ENCODE results near the gene DONSON.

Gene DONSON

DNA sequence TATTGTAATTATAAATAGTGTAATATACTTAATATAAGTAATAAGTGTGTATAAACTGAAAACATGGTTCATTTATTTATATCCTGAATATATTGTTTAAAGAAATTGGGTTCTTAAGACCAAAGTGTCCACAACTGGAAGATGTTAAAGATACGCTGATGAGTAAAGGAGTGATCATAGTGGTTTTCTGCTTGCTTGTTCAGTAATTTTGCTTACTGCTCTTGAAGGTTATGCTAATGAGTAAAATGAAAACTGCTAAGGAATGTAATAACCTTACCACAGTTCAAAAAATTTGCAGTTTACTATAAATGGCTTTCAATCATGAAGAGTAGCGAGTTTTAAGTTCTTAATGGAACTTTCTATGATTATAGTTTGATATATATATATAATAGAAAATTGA, 22.0 kb downstream of the DONSON start:
- DNase-seq (ENCODE audit: insufficient read length, low spot score), result no peak
- FAIRE-seq, result peak; percentile 62

GRCh38 chr21:33562389-33562788, 26.1 kb downstream of the DONSON start:
- no peak for FAIRE-seq
- DNase-seq (ENCODE audit: insufficient read length, low spot score), result no peak

GRCh38 chr21:33561373-33561772, 27.1 kb downstream of the DONSON start:
- FAIRE-seq (no peak), DNase-seq (ENCODE audit: insufficient read length, low spot score) (no peak)

GRCh38 chr21:33560965-33561364, 27.5 kb downstream of the DONSON start:
- no peak for FAIRE-seq
- DNase-seq (ENCODE audit: insufficient read length, low spot score), result no peak

- FAIRE-seq (no peak), DNase-seq (ENCODE audit: insufficient read length, low spot score) (no peak)
These were observed 28.7 kb downstream of the DONSON start for GRCh38 chr21:33559813-33560212.

DNA sequence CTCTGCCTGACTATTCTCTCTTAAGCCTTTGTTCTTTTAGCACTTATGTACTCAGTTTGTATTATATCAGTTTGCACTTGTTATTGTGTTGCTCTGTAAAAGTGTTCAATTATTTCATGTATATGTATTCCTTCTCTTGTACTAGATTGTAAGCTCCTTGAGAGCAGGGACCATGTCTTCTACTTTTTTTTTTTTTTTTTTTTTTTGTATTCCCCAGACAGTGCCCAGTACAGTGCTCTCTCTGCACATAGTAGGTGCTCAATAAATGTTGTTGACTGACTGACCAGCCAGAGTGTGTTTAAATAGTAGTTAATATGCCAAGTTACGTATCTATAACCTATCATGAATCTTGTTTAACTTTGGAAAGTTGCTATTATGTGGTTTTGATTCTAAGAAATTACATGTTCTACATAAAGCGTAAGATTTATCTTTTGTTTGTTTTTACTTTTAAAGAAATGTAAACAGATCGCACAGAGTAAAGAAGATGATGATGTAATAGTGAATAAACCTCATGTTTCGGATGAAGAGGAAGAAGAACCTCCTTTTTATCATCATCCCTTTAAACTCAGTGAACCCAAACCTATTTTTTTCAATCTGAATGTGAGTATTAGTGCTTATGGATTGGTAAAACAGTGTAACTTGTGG, 29.6 kb downstream of the DONSON start:
- FAIRE-seq (no peak), DNase-seq (ENCODE audit: insufficient read length, low spot score) (no peak)

DNA sequence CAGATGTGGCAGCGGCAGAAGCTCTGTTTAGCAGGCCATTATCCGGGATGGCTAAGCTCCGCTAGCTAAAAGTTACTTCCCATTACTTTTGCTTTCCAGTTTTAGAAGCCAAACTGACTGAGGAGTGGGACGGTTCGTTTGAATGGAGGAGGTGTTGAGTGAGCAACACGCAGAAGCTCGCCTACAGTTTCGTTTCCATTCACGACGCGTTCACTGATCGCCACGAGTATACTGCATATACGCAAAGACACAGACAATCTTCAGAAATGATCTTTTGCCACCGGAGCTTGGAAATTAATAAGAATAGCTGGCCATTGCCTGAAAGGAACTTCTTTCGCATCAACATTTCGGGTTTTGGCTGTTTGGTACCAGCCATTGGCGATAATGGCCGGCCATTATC, 31.0 kb downstream of the DONSON start:
- no peak for FAIRE-seq
- no peak for DNase-seq (ENCODE audit: insufficient read length, low spot score)

DNA sequence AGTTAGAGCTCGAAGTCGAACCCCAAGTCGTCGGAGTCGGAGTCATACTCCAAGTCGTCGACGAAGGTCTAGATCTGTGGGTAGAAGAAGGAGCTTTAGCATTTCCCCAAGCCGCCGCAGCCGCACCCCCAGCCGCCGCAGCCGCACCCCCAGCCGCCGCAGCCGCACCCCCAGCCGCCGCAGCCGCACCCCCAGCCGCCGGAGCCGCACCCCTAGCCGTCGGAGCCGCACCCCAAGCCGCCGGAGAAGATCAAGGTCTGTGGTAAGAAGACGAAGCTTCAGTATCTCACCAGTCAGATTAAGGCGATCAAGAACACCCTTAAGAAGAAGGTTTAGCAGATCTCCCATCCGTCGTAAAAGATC, 33.5 kb downstream of the DONSON start:
- FAIRE-seq, result no peak
- no peak for DNase-seq (ENCODE audit: insufficient read length, low spot score)

DNA sequence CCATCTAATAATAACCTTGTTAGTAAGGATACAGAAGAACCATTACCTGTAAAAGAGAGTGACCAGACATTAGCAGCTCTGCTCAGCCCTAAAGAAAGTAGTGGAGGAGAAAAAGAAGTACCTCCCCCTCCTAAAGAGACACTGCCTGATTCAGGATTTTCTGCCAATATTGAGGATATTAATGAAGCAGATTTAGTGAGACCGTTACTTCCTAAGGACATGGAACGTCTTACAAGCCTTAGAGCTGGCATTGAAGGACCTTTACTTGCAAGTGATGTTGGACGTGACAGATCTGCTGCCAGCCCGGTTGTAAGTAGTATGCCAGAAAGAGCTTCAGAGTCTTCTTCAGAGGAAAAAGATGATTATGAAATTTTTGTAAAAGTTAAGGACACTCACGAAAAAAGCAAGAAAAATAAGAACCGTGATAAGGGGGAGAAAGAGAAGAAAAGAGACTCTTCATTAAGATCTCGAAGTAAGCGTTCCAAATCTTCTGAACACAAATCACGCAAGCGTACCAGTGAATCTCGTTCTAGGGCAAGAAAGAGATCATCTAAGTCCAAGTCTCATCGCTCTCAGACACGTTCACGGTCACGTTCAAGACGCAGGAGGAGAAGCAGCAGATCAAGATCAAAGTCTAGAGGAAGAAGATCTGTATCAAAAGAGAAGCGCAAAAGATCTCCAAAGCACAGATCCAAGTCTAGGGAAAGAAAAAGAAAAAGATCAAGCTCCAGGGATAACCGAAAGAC, 34.1 kb downstream of the DONSON start:
- FAIRE-seq (no peak), DNase-seq (ENCODE audit: insufficient read length, low spot score) (no peak)

GRCh38 chr21:33552999-33553598, 35.4 kb downstream of the DONSON start:
- FAIRE-seq (no peak), DNase-seq (ENCODE audit: insufficient read length, low spot score) (no peak)

DNA sequence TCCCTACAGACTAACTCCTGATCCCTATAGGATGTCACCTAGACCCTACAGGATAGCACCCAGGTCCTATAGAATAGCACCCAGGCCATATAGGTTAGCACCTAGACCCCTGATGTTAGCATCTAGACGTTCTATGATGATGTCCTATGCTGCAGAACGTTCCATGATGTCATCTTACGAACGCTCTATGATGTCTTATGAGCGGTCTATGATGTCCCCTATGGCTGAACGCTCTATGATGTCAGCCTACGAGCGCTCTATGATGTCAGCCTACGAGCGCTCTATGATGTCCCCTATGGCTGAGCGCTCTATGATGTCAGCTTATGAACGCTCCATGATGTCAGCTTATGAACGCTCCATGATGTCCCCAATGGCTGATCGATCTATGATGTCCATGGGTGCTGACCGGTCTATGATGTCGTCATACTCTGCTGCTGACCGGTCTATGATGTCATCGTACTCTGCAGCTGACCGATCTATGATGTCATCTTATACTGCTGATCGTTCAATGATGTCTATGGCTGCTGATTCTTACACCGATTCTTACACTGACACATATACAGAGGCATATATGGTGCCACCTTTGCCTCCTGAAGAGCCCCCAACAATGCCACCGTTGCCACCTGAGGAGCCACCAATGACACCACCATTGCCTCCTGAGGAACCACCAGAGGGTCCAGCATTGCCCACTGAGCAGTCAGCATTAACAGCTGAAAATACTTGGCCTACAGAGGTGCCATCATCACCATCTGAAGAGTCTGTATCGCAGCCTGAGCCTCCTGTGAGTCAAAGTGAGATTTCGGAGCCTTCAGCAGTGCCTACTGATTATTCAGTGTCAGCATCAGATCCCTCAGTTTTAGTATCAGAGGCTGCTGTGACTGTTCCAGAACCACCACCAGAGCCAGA, 36.1 kb downstream of the DONSON start:
- FAIRE-seq (no peak), DNase-seq (ENCODE audit: insufficient read length, low spot score) (no peak)

DNA sequence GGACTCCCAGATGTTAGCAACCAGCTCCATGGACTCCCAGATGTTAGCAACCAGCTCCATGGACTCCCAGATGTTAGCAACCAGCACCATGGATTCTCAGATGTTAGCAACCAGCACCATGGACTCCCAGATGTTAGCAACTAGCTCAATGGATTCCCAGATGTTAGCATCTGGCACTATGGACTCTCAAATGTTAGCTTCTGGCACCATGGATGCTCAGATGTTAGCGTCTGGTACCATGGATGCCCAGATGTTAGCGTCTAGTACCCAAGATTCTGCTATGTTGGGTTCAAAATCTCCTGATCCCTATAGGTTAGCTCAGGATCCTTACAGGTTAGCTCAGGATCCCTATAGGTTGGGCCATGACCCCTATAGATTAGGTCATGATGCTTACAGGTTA, 36.8 kb downstream of the DONSON start:
- no peak for FAIRE-seq
- no peak for DNase-seq (ENCODE audit: insufficient read length, low spot score)

DNA sequence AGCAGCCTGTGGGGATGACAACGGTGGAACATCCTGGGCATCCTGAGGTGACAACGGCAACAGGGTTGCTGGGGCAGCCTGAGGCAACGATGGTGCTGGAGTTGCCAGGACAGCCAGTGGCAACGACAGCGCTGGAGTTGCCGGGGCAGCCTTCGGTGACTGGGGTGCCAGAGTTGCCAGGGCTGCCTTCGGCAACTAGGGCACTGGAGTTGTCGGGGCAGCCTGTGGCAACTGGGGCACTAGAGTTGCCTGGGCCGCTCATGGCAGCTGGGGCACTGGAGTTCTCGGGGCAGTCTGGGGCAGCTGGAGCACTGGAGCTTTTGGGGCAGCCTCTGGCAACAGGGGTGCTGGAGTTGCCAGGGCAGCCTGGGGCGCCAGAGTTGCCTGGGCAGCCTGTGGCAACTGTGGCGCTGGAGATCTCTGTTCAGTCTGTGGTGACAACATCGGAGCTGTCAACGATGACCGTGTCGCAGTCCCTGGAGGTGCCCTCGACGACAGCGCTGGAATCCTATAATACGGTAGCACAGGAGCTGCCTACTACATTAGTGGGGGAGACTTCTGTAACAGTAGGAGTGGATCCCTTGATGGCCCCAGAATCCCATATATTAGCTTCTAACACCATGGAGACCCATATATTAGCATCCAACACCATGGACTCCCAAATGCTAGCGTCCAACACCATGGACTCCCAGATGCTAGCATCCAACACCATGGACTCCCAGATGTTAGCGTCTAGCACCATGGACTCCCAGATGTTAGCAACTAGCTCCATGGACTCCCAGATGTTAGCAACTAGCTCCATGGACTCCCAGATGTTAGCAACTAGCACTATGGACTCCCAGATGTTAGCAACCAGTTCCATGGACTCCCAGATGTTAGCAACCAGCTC, 37.5 kb downstream of the DONSON start:
- FAIRE-seq, result no peak
- no peak for DNase-seq (ENCODE audit: insufficient read length, low spot score)

DNA sequence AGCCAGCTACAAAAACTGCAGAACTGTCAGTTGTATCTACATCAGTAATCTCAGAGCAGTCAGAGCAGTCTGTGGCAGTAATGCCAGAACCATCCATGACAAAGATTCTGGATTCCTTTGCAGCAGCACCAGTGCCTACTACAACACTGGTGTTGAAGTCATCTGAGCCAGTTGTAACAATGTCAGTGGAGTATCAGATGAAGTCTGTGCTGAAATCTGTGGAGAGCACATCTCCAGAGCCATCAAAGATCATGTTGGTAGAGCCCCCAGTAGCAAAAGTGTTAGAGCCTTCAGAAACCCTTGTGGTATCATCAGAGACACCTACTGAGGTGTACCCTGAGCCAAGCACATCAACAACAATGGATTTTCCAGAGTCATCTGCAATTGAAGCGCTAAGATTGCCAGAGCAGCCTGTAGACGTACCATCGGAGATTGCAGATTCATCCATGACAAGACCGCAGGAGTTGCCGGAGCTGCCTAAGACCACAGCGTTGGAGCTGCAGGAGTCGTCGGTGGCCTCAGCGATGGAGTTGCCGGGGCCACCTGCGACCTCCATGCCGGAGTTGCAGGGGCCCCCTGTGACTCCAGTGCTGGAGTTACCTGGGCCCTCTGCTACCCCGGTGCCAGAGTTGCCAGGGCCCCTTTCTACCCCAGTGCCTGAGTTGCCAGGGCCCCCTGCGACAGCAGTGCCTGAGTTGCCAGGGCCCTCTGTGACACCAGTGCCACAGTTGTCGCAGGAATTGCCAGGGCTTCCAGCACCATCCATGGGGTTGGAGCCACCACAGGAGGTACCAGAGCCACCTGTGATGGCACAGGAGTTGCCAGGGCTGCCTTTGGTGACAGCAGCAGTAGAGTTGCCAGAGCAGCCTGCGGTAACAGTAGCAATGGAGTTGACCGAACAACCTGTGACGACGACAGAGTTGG, 38.4 kb downstream of the DONSON start:
- no peak for DNase-seq (ENCODE audit: insufficient read length, low spot score)

GRCh38 chr21:33546086-33546485, 42.4 kb downstream of the DONSON start:
- no peak for DNase-seq (ENCODE audit: insufficient read length, low spot score)
- FAIRE-seq, result no peak

More for the DNA sequence above, 38.4 kb downstream of the DONSON start:
- no peak for FAIRE-seq

DNA sequence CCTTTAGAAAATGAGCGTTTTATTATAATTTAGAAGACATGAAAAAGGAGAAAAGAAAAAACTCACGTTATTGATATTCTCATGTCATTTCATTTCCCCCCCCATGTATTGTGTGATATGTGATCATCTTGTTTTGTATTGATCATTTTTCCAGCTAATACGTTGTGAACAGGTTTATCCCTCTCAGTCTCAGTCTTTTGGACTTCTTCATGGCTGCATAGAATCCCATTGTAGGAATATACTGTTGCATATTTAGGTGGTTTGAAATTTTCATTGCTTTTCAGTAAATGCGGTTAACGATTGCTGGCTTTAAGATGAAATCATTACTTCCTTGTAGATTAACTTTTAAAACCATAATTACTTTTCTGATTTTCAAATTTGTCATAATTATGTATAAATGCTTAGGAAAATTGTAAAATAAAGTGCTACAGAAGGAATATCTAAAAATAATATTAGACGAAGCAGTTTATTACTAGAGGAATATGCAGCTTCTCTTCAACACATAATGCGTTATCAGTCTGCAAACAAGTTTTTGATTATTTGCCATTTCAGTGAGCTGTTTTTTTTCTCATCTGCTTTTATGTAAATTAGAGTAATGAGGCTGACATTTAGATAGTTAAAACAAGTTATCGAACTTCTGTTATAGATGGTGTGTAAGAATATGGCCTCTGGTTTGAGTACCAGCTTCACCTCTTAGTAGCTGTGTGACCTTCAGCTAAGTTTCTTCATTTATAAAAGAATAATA, 43.9 kb downstream of the DONSON start:
- FAIRE-seq (no peak), DNase-seq (ENCODE audit: insufficient read length, low spot score) (no peak)

DNA sequence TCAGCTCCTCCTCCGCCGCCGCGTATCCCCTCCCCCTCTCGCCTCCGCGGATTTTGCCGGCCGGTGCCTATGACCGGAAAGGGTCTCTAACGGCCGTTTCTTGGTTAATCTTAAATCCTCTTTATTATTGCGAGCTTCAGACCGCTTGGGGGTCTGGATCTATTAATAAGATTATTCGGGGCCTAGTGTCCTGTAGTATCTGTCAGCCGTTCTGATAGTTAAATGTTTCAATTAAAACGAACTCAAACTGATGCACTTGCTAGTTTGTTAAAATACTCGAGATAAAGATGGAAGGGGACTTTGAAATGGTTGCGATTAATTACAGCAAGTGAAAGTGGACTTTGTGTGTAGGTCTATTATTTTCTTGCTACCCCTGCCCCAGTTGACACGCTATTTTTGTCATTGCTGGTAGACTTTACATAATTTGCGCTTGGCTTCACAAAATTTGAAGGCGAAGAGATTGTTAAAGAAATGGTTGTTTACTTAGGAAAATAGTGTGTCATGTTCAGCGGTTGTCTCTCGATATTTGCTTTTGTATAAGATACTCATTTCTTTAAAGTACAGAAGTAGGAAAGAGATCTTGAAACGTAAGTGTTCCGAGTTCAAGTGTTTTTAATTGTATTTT, 44.9 kb downstream of the DONSON start:
- DNase-seq (ENCODE audit: insufficient read length, low spot score) (no peak), FAIRE-seq (peak; percentile 86)
